Mucosa of gallbladder (tissue), 1 donor: ENCODE data around the gene B3GAT2. TPM values are rescaled to one million over a fixed set of nuclear protein-coding genes. Genes with fewer than 3 reads are reported as not detected.

Source experiments
- DNase-seq: peaks from one replicate; pipeline ENCODE4 v3.0.0-alpha.2; 2020; ENCODE audit warnings: low spot score
- total RNA-seq: library from RNA; stranded (reverse); gene quantifications from one replicate; pipeline ENCODE4 v1.2.1, GENCODE V29; 2021
- donor health status: DM: no; HTN: no; CAD: no.

The B3GAT2 gene
- total RNA-seq, 1 donor from 2014 or later = 0.03 TPM

DNA sequence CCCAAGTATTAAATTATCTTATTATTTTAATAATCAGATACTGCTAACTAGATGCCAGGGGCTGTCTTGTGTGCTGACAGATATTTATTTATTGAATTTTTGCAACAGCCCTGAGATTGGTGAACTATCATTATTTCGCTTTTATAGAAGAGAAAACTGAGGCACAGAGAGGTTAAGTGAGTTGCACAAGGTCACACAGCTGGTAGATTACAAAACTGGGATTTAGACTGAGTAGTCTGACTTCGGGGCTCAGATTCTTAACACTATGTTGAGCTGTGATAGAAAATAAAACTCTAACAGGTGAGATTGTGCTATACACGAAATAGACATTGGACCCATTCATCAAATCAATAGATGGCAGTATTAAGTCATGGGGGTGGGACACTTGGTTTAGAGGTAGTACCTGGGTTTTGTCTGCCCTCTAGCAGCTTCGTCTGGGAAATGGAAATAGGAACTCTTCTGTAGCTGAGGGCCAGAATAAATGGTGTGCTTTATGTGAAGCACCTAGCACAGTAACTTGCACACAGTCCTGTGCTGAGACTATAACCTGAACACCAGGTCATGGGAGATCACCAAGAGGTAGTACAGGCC lies 113.4 kb downstream of the B3GAT2 start:
- no peak for DNase-seq

DNA sequence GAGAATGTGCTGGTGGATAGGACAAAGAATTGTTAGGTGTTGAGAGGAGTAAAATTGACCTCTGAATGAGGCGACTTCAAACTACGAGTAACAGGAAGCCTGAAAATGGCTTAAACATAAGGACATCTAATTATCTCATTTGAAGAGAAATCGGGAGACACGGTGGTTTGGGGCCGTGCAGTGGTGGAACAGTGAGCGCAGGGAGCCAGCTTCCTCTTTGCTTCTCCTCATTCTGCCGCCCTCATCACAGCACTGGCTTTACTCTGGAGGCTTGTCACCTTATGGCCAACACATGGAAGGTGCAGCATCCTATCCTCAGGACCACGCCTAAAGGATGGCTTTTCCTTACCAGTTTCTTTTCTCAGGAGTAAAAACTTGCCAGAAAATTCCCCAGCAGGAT lies 114.3 kb downstream of the B3GAT2 start:
- DNase-seq = no peak

- DNase-seq = no peak
Measured at GRCh38 chr6:70841112-70841511, 115.7 kb downstream of the B3GAT2 start.

GRCh38 chr6:70839286-70840266 lies 117.3 kb downstream of the B3GAT2 start:
- no peak for DNase-seq

DNA sequence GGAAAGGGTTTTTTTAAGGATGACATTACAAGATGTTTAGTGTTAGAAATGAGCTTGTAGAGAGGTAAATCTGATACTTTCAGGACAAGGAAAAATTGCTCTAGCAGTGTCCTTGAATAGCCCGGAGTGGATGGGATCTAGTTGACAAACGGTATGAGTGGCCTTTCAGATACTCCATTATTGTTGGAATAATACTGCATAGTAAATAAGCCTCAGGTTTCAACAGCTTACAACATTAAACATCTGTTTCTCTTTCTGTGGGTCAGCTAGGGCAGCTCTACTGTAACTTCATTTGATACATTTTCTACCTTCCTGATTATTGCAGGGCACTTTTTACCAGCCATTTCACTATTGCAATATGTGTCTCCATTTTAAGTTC lies 118.0 kb downstream of the B3GAT2 start:
- DNase-seq = no peak

DNA sequence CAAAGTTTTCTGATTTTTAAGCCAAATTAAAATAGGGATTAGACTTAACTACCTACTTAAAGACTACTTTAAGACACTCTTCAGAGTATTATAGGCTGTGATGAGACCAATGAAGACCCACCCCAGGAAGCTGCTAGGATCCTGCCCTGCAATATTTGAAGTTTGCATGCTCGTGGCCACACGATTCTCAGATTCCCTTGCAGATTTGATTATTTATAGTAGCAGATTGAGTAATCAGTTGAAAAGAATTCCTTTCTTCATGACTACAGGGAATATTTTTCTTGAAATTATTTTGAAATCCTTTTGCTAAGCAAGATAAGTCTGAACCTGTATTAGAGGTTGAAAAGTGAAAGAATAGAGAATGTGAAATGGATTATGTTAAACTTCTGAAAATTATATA lies 122.3 kb downstream of the B3GAT2 start:
- no peak for DNase-seq

DNA sequence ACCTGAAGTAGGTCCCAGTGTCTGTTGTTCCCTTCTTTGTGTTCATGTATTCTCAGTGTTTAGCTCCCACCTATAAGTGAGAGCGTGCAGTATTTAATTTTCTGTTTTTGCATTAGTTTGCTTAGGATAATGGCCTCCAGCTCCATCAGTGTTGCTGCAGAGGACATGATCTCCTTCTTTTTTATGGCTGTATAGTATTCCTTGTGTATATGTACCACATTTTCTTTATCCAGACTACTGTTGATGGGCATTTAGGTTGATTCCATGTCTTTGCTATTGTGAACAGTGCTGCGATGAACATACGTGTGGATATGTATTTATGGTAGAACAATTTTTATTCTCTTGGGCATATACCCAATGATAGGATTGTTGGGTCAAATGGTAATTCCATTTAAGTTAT lies 125.4 kb downstream of the B3GAT2 start:
- DNase-seq = no peak

GRCh38 chr6:70823651-70824050 lies 133.2 kb downstream of the B3GAT2 start:
- no peak for DNase-seq

DNA sequence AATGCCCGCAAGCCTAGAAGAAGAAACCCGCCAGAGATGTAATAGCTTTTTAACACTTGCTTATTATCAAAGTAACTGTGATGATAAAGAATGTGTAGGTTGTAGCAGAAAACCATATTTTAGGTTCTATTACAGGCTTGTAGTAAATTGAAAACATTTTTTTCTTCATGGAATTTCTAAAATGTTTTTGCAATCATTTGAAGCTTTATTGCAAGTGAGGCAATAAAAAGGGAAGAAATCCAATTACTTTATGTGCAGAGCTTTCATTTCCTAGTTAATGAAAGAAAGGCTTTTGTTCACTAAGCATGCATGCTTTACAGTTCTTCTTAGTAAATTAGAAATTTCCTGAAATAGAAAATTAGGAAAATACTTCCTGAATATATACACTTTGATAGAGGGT lies 135.1 kb downstream of the B3GAT2 start:
- no peak for DNase-seq

DNA sequence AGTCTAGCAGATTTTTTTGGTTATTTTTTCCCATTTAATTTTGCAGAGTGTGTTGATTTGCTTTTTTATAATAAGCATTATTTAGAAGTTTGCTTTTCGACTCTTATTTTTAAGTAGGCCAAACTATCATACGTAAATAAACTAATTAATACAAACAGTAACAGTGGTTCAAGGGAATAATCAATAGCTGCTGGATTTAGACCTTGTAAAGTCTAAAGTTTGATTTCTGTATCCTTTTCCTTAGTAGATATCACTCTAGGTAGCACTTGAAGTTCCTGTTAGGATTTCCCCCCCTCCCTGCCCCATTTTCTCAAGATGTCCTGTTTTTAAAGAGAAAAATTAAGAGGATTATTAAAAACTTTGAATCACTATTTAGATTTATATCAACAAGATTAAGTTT lies 136.1 kb downstream of the B3GAT2 start:
- DNase-seq = no peak

GRCh38 chr6:70819646-70820045 lies 137.2 kb downstream of the B3GAT2 start:
- no peak for DNase-seq

- no peak for DNase-seq
Measured at GRCh38 chr6:70813885-70814284, 143.0 kb downstream of the B3GAT2 start.

GRCh38 chr6:70811788-70812187 lies 145.1 kb downstream of the B3GAT2 start:
- DNase-seq = no peak
